HUES64 (cell line): ENCODE results near the gene PARP12. TPM values are rescaled to one million over a fixed set of nuclear protein-coding genes. Genes with fewer than 3 reads are reported as not detected.
"Not testable (repeated sequence)": the region's sequence is repeated elsewhere in the genome, so short reads cannot be mapped to it uniquely, and the experiment has no call there.

Experiments used
- H3K27ac ChIP-seq: 2 replicates; pipeline ENCODE4 v1.7.0; 2013; ENCODE audit warnings: low read depth, low read length, inconsistent platforms
- H3K27me3 ChIP-seq: 2 replicates; pipeline ENCODE4 v1.6.1; 2013; ENCODE audit warnings: mild to moderate bottlenecking, low read length; ENCODE audit not compliant: insufficient read depth
- H3K36me3 ChIP-seq: 2 replicates; pipeline ENCODE4 v1.6.1; 2013; ENCODE audit warnings: mild to moderate bottlenecking, low read length; ENCODE audit not compliant: insufficient read depth
- H3K4me1 ChIP-seq: 2 replicates; pipeline ENCODE4 v1.6.1; 2013; ENCODE audit warnings: mild to moderate bottlenecking, low read length, moderate library complexity; ENCODE audit not compliant: insufficient read depth
- H3K4me3 ChIP-seq: 2 replicates; pipeline ENCODE4 v1.5.1; 2013; ENCODE audit warnings: mild to moderate bottlenecking, low read length, moderate library complexity
- H3K9ac ChIP-seq: 2 replicates; pipeline ENCODE4 v1.6.1; 2013; ENCODE audit warnings: mild to moderate bottlenecking, low read depth, low read length
- H3K9me3 ChIP-seq: 2 replicates; pipeline ENCODE4 v1.6.1; 2013; ENCODE audit warnings: low read depth, low read length; ENCODE audit not compliant: insufficient read depth
- WGBS: fragments of 150-250, 120-280 bp; methylation state at CpG from one replicate; pipeline ENCODE4 v1.1.7; 2013; ENCODE audit warnings: missing lambda C conversion rate; 5-methylcytosine and 5-hydroxymethylcytosine counted together
- polyA plus RNA-seq, 2 experiments: library from polyadenylated mRNA; stranded (reverse); fragments of 50-300 nt; gene quantifications; one replicate each; pipeline ENCODE4 v1.2.3, GENCODE V29; 2013

Gene PARP12
- 4.3 TPM for polyA plus RNA-seq (2013, experiment 1 of 2)
- 4.4 TPM for polyA plus RNA-seq (2013, experiment 2 of 2)

DNA sequence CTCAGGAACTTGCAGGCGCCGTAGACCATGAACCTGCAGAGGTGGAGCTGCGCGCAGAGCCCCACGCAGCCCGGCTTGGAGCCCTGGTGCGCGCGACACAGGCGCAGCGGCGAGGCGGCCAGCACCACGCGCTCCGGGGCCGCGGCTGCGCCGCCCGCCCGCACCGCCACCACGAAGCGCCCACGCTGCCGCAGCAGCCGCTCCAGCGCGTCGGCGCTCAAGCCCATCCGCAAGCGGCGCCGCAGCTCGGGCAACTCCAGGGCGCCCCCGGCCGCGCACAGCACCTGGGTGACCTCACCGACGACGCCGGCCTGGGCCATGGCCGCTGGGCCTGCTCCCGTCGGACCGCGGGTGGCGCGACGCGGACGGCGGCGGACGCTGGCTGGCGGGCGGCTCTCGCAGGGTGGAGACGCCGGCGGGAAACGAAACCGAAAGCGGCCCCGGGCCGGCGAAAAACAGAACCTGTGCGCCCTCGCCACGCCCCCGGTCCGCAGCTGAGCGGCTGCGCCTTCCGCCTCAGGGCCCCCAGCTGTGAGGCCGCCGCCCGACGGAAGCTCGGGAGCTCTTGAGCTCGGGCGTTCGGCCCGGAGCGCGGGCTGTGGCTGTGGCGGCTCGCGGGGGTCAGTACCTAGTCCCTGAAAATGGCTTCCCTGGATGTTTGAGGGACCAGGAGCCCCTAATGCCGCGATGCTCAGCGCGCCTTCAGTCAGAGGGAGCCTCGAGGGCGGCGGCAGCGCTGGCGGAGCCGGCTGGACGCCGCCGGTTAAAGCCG is at the start of gene PARP12:
TSS of gene PARP12 (minus strand) at position 424 of the 772 bp plus-strand sequence. CDS start at position 320, 104 bp downstream.
- peaks cover 39% of the 10 kb centered on the region for H3K27me3 ChIP-seq
- no peaks in the 10 kb centered on the region for H3K36me3 ChIP-seq
- H3K27ac ChIP-seq: no peak within 1 kb of the TSS
- no peaks in the 10 kb centered on the region for H3K4me1 ChIP-seq
- H3K4me3 ChIP-seq: peak within 1 kb of the TSS; percentile 73
- WGBS: 1% methylated on average over 106 of the region's 106 CpGs
- H3K9ac ChIP-seq: peak within 1 kb of the TSS; percentile 72
- peaks cover 9% of the 10 kb centered on the region; the same call in 1 of the 2 replicates for H3K9me3 ChIP-seq

DNA sequence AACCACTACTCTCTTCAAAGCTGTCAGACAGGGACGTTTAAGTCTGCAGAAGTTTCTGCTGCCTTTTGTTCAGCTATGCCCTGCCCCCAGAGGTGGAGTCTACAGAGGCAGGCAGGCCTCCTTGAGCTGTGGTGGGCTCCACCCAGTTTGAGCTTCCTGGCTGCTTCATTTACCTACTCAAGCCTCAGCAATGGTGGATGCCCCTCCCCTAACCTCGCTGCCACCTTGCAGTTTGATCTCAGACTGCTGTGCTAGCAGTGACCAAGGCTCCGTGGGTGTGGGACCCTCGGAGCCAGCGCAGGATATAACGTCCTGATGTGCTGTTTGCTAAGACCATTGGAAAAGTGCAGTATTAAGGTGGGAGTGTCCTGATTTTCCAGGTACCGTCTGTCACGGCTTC is 46.0 kb upstream of the PARP12 start:
- WGBS: 96% methylated on average over 7 of the region's 8 CpGs
- Histone ChIP-seq H3K36me3 (peaks cover 46% of the 10 kb centered on the region), H3K9me3 (peaks cover 22% of the 10 kb centered on the region)
- H3K27ac ChIP-seq, H3K4me1 ChIP-seq, H3K4me3 ChIP-seq, H3K9ac ChIP-seq, H3K27me3 ChIP-seq: not testable (repeated sequence)

GRCh38 chr7:140096459-140096858 is 33.7 kb upstream of the PARP12 start:
- Histone ChIP-seq H3K9ac (no peak overlapping the region), H3K27me3 (no peaks in the 10 kb centered on the region), H3K36me3 (peaks cover 92% of the 10 kb centered on the region), H3K4me1 (no peaks in the 10 kb centered on the region), H3K9me3 (no peaks in the 10 kb centered on the region), H3K4me3 (no peak overlapping the region), H3K27ac (no peak overlapping the region)
- 94% methylated on average over 4 of the region's 4 CpGs for WGBS

GRCh38 chr7:140093375-140093774 is 30.6 kb upstream of the PARP12 start:
- 92% methylated on average over 1 of the region's 1 CpG for WGBS
- H3K27me3 ChIP-seq: no peaks in the 10 kb centered on the region
- H3K36me3 ChIP-seq: peaks cover 85% of the 10 kb centered on the region
- H3K27ac ChIP-seq: no peak overlapping the region
- no peaks in the 10 kb centered on the region for H3K9me3 ChIP-seq
- no peak overlapping the region for H3K9ac ChIP-seq
- H3K4me3 ChIP-seq: no peak overlapping the region
- no peaks in the 10 kb centered on the region for H3K4me1 ChIP-seq

GRCh38 chr7:140085447-140085846 is 22.7 kb upstream of the PARP12 start:
- no peaks in the 10 kb centered on the region for H3K27me3 ChIP-seq
- H3K9me3 ChIP-seq: no peaks in the 10 kb centered on the region
- 100% methylated on average over 1 of the region's 2 CpGs for WGBS
- no peak overlapping the region for H3K27ac ChIP-seq
- peaks cover 13% of the 10 kb centered on the region for H3K36me3 ChIP-seq
- no peak overlapping the region for H3K4me3 ChIP-seq
- H3K9ac ChIP-seq: no peak overlapping the region
- peaks cover 9% of the 10 kb centered on the region; the same call in 1 of the 2 replicates for H3K4me1 ChIP-seq

- Histone ChIP-seq H3K4me1 (peaks cover 9% of the 10 kb centered on the region; the same call in 1 of the 2 replicates), H3K9me3 (no peaks in the 10 kb centered on the region), H3K4me3 (no peak overlapping the region), H3K9ac (no peak overlapping the region), H3K27me3 (no peaks in the 10 kb centered on the region), H3K27ac (no peak overlapping the region), H3K36me3 (peaks cover 8% of the 10 kb centered on the region; the same call in 1 of the 2 replicates)
- WGBS: 95% methylated on average over 8 of the region's 8 CpGs
Observed at GRCh38 chr7:140084972-140085371, 22.2 kb upstream of the PARP12 start.

DNA sequence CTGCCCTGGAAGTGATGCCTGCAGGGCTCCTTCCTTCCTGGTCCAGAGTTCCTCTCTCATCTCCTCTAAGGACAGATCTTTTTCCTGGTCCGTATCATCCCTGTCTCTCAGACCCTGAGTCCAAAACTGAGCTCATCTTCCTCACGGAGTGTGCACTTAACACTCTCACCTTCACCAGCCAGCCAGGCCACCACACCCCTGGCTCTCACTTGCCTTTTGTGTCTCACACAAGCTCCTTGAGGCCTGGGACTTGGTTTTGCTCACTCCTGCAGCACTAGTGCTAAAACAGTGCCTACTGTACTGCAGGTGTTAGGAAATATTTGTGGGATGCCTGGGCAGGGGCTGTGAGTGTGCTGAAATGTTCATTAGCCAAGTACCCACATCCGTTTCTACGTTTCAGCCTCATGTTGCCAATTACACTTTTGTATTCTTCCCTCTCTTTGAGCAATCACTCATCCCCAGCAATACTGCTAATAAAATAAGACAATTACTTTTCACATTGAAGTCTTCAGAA is 21.4 kb upstream of the PARP12 start:
- H3K9me3 ChIP-seq: no peaks in the 10 kb centered on the region
- no peak overlapping the region for H3K27ac ChIP-seq
- 95% methylated on average over 4 of the region's 4 CpGs for WGBS
- H3K36me3 ChIP-seq: 0 out of 2 replicates have a peak, but pooled peaks cover 4% of the 10 kb centered on the region
- H3K4me3 ChIP-seq: no peak overlapping the region
- peaks cover 9% of the 10 kb centered on the region; the same call in 1 of the 2 replicates for H3K4me1 ChIP-seq
- no peaks in the 10 kb centered on the region for H3K27me3 ChIP-seq
- no peak overlapping the region for H3K9ac ChIP-seq

GRCh38 chr7:140082770-140083169 is 20.0 kb upstream of the PARP12 start:
- WGBS: 94% methylated on average over 7 of the region's 7 CpGs
- no peak overlapping the region for H3K9ac ChIP-seq
- H3K9me3 ChIP-seq: no peaks in the 10 kb centered on the region
- no peaks in the 10 kb centered on the region for H3K36me3 ChIP-seq
- H3K27ac ChIP-seq: no peak overlapping the region
- H3K4me3 ChIP-seq: no peak overlapping the region
- no peaks in the 10 kb centered on the region for H3K27me3 ChIP-seq
- H3K4me1 ChIP-seq: peaks cover 9% of the 10 kb centered on the region; the same call in 1 of the 2 replicates

GRCh38 chr7:140081774-140082425 is 19.1 kb upstream of the PARP12 start:
- no peaks in the 10 kb centered on the region for H3K9me3 ChIP-seq
- H3K4me3 ChIP-seq: no peak overlapping the region
- peaks cover under 1% of the 10 kb centered on the region; the same call in 1 of the 2 replicates for H3K4me1 ChIP-seq
- H3K36me3 ChIP-seq: no peaks in the 10 kb centered on the region
- H3K27me3 ChIP-seq: no peaks in the 10 kb centered on the region
- H3K9ac ChIP-seq: no peak overlapping the region
- 88% methylated on average over 11 of the region's 11 CpGs for WGBS
- no peak overlapping the region for H3K27ac ChIP-seq

DNA sequence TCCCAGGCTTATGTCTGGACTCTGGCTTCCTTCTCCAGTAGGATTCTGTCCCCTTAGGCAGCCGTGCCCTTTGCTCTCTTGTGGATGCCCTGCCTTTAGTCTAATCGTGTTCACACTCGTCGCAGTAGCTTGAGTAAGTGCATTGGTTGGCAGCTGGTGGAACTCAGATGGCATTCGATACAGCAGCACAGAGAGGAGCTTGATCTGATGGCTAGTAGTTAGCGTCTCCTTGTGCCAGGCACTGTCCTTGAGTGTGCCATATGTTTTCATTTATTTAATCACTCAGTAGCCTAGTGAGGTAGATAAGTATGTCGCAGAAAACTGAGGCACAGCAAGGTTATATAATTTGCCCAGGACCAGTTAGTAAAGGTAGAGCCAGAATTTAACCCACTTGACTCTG is 18.2 kb upstream of the PARP12 start:
- no peaks in the 10 kb centered on the region for H3K27me3 ChIP-seq
- H3K4me3 ChIP-seq: no peak overlapping the region
- H3K9me3 ChIP-seq: no peaks in the 10 kb centered on the region
- no peak overlapping the region for H3K27ac ChIP-seq
- no peaks in the 10 kb centered on the region for H3K36me3 ChIP-seq
- no peak overlapping the region for H3K9ac ChIP-seq
- WGBS: 93% methylated on average over 7 of the region's 7 CpGs
- no peaks in the 10 kb centered on the region for H3K4me1 ChIP-seq

GRCh38 chr7:140079121-140079536 is 16.4 kb upstream of the PARP12 start:
- Histone ChIP-seq H3K9ac (no peak overlapping the region), H3K27me3 (no peaks in the 10 kb centered on the region), H3K36me3 (no peaks in the 10 kb centered on the region), H3K4me3 (no peak overlapping the region), H3K4me1 (no peaks in the 10 kb centered on the region), H3K27ac (no peak overlapping the region), H3K9me3 (no peaks in the 10 kb centered on the region)
- 58% methylated on average over 6 of the region's 6 CpGs for WGBS
